HG02970 (cell line): ENCODE data around the gene SASS6.
A peak's percentile ranks its signal among the peaks of the same experiment; 100 is the strongest.
"Not testable (repeated sequence)": the region's sequence is repeated elsewhere in the genome, so short reads cannot be mapped to it uniquely, and the experiment has no call there.

Source experiments
- ATAC-seq: cut with Tn5 transposase; IDR thresholded peaks from one replicate; pipeline ENCODE4 v1.9.1; 2021; ENCODE audit warnings: mild to moderate bottlenecking, moderate library complexity, moderate number of reproducible peaks; ENCODE audit not compliant: unreplicated experiment, low FRiP score

SASS6 gene

DNA sequence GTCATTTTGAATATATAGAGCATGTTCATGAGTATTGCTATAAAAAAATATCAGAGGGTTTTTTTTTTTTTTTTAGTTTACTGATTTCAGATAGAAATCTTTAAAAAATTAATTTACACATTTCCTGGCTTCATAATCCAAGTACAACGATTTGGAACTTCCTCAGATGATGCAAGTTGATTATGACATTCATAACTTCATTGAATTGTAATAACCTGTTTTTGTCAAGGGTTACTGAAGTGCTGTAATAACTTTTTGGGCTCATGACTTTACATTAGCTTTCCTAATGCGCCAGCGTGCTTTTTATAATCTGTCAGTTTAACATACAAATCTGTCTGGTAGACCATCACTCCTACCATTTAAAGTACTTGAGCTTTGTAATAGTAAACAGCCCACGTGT lies 81.3 kb downstream of the SASS6 start:
- ATAC-seq, result no peak

- ATAC-seq, result no peak
Measured at GRCh38 chr1:100050139-100050538, 82.6 kb downstream of the SASS6 start.

GRCh38 chr1:100047235-100047708 lies 85.5 kb downstream of the SASS6 start:
- ATAC-seq, result not testable (repeated sequence)

- ATAC-seq, result no peak
Measured at GRCh38 chr1:100045206-100045605, 87.5 kb downstream of the SASS6 start.

GRCh38 chr1:100039591-100039990 lies 93.1 kb downstream of the SASS6 start:
- ATAC-seq, result no peak

- ATAC-seq, result peak; percentile 40
Measured at GRCh38 chr1:100038660-100039287, 94.0 kb downstream of the SASS6 start.

- ATAC-seq, result peak; percentile 86
Measured at GRCh38 chr1:100037927-100038659, 94.6 kb downstream of the SASS6 start.

DNA sequence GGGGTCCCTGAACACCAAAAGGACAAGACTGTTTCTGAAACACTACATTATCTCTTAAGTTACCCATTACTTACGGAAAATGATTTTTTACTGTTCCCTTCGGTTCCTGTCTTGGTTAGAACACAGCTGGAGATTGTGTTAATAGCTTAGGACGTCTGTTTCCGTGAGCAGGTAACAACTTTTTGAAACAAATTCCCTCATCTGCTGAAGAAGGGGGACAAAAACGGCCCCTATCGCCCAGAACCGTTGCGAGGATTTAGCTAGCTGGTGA lies 95.1 kb downstream of the SASS6 start:
- ATAC-seq, result no peak

DNA sequence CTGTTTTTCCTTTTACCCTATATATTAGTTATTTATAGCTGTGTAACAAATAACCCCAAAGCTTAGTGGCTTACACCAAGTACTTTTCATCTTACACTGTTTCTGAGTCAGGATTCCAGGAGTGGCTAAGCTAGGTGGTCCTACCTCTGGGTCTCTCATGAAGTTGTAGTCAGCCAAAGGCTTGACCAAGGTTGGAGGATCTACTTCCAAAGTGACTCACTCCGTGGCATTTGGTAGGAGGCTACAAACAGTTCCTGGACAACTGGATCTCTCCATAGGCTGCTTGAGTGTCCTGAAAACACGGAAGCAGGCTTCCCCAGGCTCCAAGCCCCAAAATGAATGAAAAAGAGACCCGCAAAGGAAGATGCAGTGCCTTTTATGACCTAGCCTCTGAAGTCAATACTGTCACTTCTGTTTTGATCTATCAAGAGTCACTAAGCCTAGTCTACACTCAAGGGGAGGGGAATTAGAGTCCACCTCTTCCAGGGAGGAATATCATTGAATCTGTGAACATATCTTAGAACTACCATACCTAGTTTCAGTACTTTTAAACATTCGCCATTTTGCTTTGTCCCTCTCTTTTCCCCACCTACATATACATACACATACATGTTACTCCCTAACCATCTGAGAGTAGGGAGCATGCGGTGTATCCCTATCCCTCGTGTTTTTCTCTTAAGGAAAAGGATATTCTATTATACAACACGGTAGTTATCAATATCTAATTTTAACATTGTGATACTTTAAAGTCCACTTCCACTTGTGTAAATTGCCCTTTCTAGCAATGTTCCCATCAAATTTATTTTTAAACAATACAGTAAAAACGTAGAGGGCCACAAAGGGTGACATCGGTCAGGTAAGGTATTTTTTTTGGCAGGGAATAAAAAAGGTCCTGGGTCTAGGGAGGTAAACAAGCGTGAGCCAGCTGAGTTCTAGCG lies 95.7 kb downstream of the SASS6 start:
- no peak for ATAC-seq

DNA sequence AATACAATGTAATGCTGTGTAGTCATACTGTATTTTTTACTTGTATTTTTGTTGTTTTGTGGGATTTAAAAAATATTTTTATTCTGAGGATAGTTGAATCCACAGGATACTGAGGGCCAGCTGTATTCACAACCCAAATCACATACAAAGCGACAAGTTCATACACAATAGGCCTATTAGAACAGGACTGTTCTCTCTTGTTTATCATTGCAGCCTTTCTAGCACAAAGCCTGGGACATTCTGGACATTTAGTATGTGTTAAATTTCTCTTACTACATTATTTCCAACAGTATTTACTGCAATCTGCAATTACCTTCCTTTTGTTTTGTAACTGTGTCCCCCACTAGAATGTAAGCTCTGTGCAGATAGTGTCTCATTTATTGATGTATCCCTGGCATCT lies 97.5 kb downstream of the SASS6 start:
- ATAC-seq, result no peak

- ATAC-seq, result no peak
Measured at GRCh38 chr1:100034470-100034869, 98.3 kb downstream of the SASS6 start.
